SK-N-SH treated with all-trans-retinoic acid at 6 μM for 48 hours (cell line): ENCODE data around the gene GOLGA6L1.
"Not testable (repeated sequence)": the region's sequence is repeated elsewhere in the genome, so short reads cannot be mapped to it uniquely, and the experiment has no call there.

Experiments
- ATAC-seq: fragments of 200-7000 bp; cut with Tn5 transposase; 3 replicates; pipeline ENCODE4 v1.9.1; 2020; ENCODE audit warnings: mild to moderate bottlenecking, moderate library complexity
- ARNTL ChIP-seq: fragments of 450-650 bp; formaldehyde crosslinking; IDR thresholded peaks from 2 replicates; pipeline ENCODE4 v1.5.0; 2020; ENCODE audit warnings: low read depth, mild to moderate bottlenecking, moderate library complexity, borderline replicate concordance
- BACH2 ChIP-seq: fragments of 250-450 bp; sonication (Bioruptor Pico); IDR thresholded peaks from 2 replicates; pipeline ENCODE4 v1.9.0; 2021; ENCODE audit warnings: mild to moderate bottlenecking, borderline replicate concordance
- CREB5 ChIP-seq: fragments of 250-450 bp; sonication (Bioruptor Pico); IDR thresholded peaks from 2 replicates; pipeline ENCODE4 v1.5.1; 2020; ENCODE audit warnings: low read depth, mild to moderate bottlenecking, moderate library complexity
- ESRRG ChIP-seq: fragments of 250-450 bp; sonication (Bioruptor Pico); IDR thresholded peaks from 2 replicates; pipeline ENCODE4 v1.6.1; 2021; ENCODE audit warnings: mild to moderate bottlenecking
- GLIS3 ChIP-seq: fragments of 250-450 bp; sonication (Bioruptor Pico); IDR thresholded peaks from 2 replicates; pipeline ENCODE4 v1.5.0; 2020; ENCODE audit warnings: mild to moderate bottlenecking, moderate library complexity
- ISL1 ChIP-seq: fragments of 250-450 bp; sonication (Bioruptor Pico); IDR thresholded peaks from 2 replicates; pipeline ENCODE4 v2.1.2; 2022; ENCODE audit warnings: mild to moderate bottlenecking, moderate library complexity
- OSR1 ChIP-seq: fragments of 250-450 bp; sonication (Bioruptor Pico); IDR thresholded peaks from 2 replicates; pipeline ENCODE4 v1.8.0; 2022; ENCODE audit warnings: moderate library complexity, mild to moderate bottlenecking, inconsistent platforms
- PATZ1 ChIP-seq: fragments of 250-450 bp; sonication (Bioruptor Pico); IDR thresholded peaks from 2 replicates; pipeline ENCODE4 v1.8.0; 2020; ENCODE audit warnings: mild to moderate bottlenecking, moderate library complexity, borderline replicate concordance
- POU6F1 ChIP-seq: fragments of 250-450 bp; sonication (Bioruptor Pico); IDR thresholded peaks from 2 replicates; pipeline ENCODE4 v1.8.0; 2021; ENCODE audit warnings: low read depth, mild to moderate bottlenecking, moderate library complexity, borderline replicate concordance
- PPARA ChIP-seq: fragments of 250-450 bp; sonication (Bioruptor Pico); IDR thresholded peaks from 2 replicates; pipeline ENCODE4 v1.5.0; 2020; ENCODE audit warnings: mild to moderate bottlenecking, borderline replicate concordance
- RARB ChIP-seq: fragments of 250-450 bp; sonication (Bioruptor Pico); IDR thresholded peaks from 2 replicates; pipeline ENCODE4 v1.8.0; 2021; ENCODE audit warnings: mild to moderate bottlenecking, moderate library complexity
- TCF4 ChIP-seq: fragments of 250-450 bp; sonication (Bioruptor Pico); IDR thresholded peaks from 2 replicates; pipeline ENCODE4 v1.8.0; 2021; ENCODE audit warnings: mild to moderate bottlenecking, moderate library complexity, borderline replicate concordance
- TOX ChIP-seq: fragments of 250-450 bp; sonication (Bioruptor Pico); IDR thresholded peaks from 2 replicates; pipeline ENCODE4 v1.8.0; 2021; ENCODE audit warnings: mild to moderate bottlenecking, moderate library complexity, borderline replicate concordance
- TSHZ2 ChIP-seq: fragments of 250-450 bp; sonication (Bioruptor Pico); IDR thresholded peaks from 2 replicates; pipeline ENCODE4 v1.5.0; 2020; ENCODE audit warnings: mild to moderate bottlenecking, moderate library complexity
- ZC3H10 ChIP-seq: fragments of 250-450 bp; sonication (Bioruptor Pico); IDR thresholded peaks from 2 replicates; pipeline ENCODE4 v1.5.1; 2021; ENCODE audit warnings: mild to moderate bottlenecking, moderate library complexity
- ZFP3 ChIP-seq: fragments of 250-450 bp; sonication (Bioruptor Pico); IDR thresholded peaks from 2 replicates; pipeline ENCODE4 v1.5.0; 2020; ENCODE audit warnings: mild to moderate bottlenecking, moderate library complexity
- ZFP30 ChIP-seq: fragments of 450-650 bp; formaldehyde crosslinking; IDR thresholded peaks from 2 replicates; pipeline ENCODE4 v1.5.0; 2022; ENCODE audit warnings: mild to moderate bottlenecking, moderate library complexity
- ZNF565 ChIP-seq: fragments of 450-650 bp; formaldehyde crosslinking; conservative IDR thresholded peaks from 2 replicates; pipeline ENCODE4 v1.5.0; 2020; ENCODE audit warnings: low read depth, mild to moderate bottlenecking, moderate library complexity
- ZNF70 ChIP-seq: fragments of 450-650 bp; formaldehyde crosslinking; IDR thresholded peaks from 2 replicates; pipeline ENCODE4 v1.5.0; 2020; ENCODE audit warnings: mild to moderate bottlenecking, moderate library complexity
- ZNF8 ChIP-seq: fragments of 450-650 bp; formaldehyde crosslinking; IDR thresholded peaks from 2 replicates; pipeline ENCODE4 v1.5.0; 2020; ENCODE audit warnings: mild to moderate bottlenecking, moderate library complexity

GOLGA6L1 gene

GRCh38 chr15:23083115-23083514 is 53.5 kb downstream of the GOLGA6L1 start (continued):
- TF ChIP-seq CREB5 (no peak), ZNF70 (CRISPR knock-in tag) (no peak), ZFP30 (CRISPR knock-in tag) (no peak), PATZ1 (no peak), ZC3H10 (CRISPR knock-in tag) (no peak), RARB (no peak), BACH2 (CRISPR knock-in tag) (no peak), PPARA (CRISPR knock-in tag) (no peak), TOX (no peak), GLIS3 (CRISPR knock-in tag) (no peak), ISL1 (CRISPR knock-in tag) (no peak)

- not testable (repeated sequence) for ATAC-seq
Observed at GRCh38 chr15:23081996-23082737, 54.5 kb downstream of the GOLGA6L1 start.

- no peak for ATAC-seq
- TF ChIP-seq ISL1 (CRISPR knock-in tag): no peak
- TF ChIP-seq PPARA (CRISPR knock-in tag): no peak
- no peak for TF ChIP-seq ZNF8 (CRISPR knock-in tag)
- TF ChIP-seq ESRRG: no peak
- TF ChIP-seq ZFP3 (CRISPR knock-in tag): no peak
- TF ChIP-seq TOX: no peak
- TF ChIP-seq GLIS3 (CRISPR knock-in tag): no peak
- TF ChIP-seq POU6F1 (CRISPR knock-in tag): no peak
- TF ChIP-seq TSHZ2 (CRISPR knock-in tag): no peak
- no peak for TF ChIP-seq BACH2 (CRISPR knock-in tag)
- TF ChIP-seq ARNTL (CRISPR knock-in tag): no peak
- TF ChIP-seq ZNF70 (CRISPR knock-in tag): no peak
- TF ChIP-seq TCF4 (CRISPR knock-in tag): no peak
- no peak for TF ChIP-seq RARB
- no peak for TF ChIP-seq OSR1 (CRISPR knock-in tag)
- TF ChIP-seq CREB5: no peak
- no peak for TF ChIP-seq ZNF565 (CRISPR knock-in tag)
- TF ChIP-seq ZC3H10 (CRISPR knock-in tag): no peak
Observed at GRCh38 chr15:23081271-23081670, 55.4 kb downstream of the GOLGA6L1 start.
